OCI-LY3 (cell line): Measurements from ENCODE around the gene HELT.

Experiments
- H2AFZ ChIP-seq: fragments of 200-600, 300-600 bp; shearing (Covaris generic); 2 replicates; pipeline ENCODE4 v1.6.0; 2014; ENCODE audit warnings: antibody characterized with exemption, low read depth, low read length
- H3K27ac ChIP-seq: fragments of 200-600, 300-600 bp; sonication (generic); 2 replicates; pipeline ENCODE4 v1.5.1; 2014; ENCODE audit warnings: mild to moderate bottlenecking, low read length, moderate library complexity, mixed read lengths
- H3K27me3 ChIP-seq: fragments of 200-600, 300-600 bp; sonication (generic); 2 replicates; pipeline ENCODE4 v1.6.1; 2014; ENCODE audit warnings: low read depth, low read length, mixed read lengths
- H3K36me3 ChIP-seq: fragments of 200-600, 300-600 bp; sonication (generic); replicated peaks from 2 replicates; pipeline ENCODE3; 2014; ENCODE audit warnings: low read depth, low read length, mixed read lengths
- H3K4me1 ChIP-seq: fragments of 300-600, 200-600 bp; sonication (generic); 2 replicates; pipeline ENCODE4 v1.6.1; 2014; ENCODE audit warnings: low read length, mixed read lengths
- H3K4me2 ChIP-seq: fragments of 200-600, 300-600 bp; sonication (generic); 2 replicates; pipeline ENCODE4 v1.6.1; 2014; ENCODE audit warnings: low read length, mixed read lengths
- H3K4me3 ChIP-seq: fragments of 300-600, 200-600 bp; sonication (generic); 2 replicates; pipeline ENCODE4 v1.5.1; 2014; ENCODE audit warnings: antibody characterized with exemption, mild to moderate bottlenecking, low read length, moderate library complexity
- H3K79me2 ChIP-seq: fragments of 300-600, 200-600 bp; shearing (Covaris generic); 2 replicates; pipeline ENCODE4 v1.6.1; 2014; ENCODE audit warnings: mild to moderate bottlenecking, low read length, mixed read lengths
- H3K9ac ChIP-seq: fragments of 300-600, 200-600 bp; shearing (Covaris generic); 2 replicates; pipeline ENCODE4 v1.6.0; 2014; ENCODE audit warnings: mild to moderate bottlenecking, low read length, moderate library complexity
- H3K9me3 ChIP-seq: fragments of 200-600, 300-600 bp; shearing (Covaris generic); 2 replicates; pipeline ENCODE4 v1.6.1; 2014; ENCODE audit warnings: low read length, mixed read lengths; ENCODE audit not compliant: insufficient read depth
- H4K20me1 ChIP-seq: fragments of 200-600, 300-600 bp; sonication (generic); 2 replicates; pipeline ENCODE4 v1.6.1; 2016; ENCODE audit warnings: low read length, mixed read lengths; ENCODE audit not compliant: insufficient read depth
- CTCF ChIP-seq: fragments of 200-600, 300-600 bp; sonication (generic); IDR thresholded peaks from 2 replicates; pipeline ENCODE4 v1.5.1; 2014; ENCODE audit warnings: antibody characterized with exemption, low read length, low read depth
- EZH2phosphoT487 ChIP-seq: fragments of 200-600 bp; shearing (Covaris generic); IDR thresholded peaks from 2 replicates; pipeline ENCODE4 v1.6.1; 2018; ENCODE audit warnings: antibody characterized with exemption, mixed run types, low read depth

Gene HELT

GRCh38 chr4:185028625-185029024, 10.3 kb downstream of the HELT start:
- Histone ChIP-seq H3K27me3 (no peaks in the 10 kb centered on the region), H3K4me3 (no peak overlapping the region)
- TF ChIP-seq EZH2phosphoT487 (no peak), CTCF (no peak)

GRCh38 chr4:185031611-185032010, 13.3 kb downstream of the HELT start:
- Histone ChIP-seq H3K27me3 (no peaks in the 10 kb centered on the region), H3K36me3 (no peaks in the 10 kb centered on the region), H4K20me1 (no peaks in the 10 kb centered on the region), H3K4me2 (no peak overlapping the region), H3K9me3 (no peaks in the 10 kb centered on the region), H3K9ac (no peak overlapping the region), H3K27ac (no peak overlapping the region), H2AFZ (no peak overlapping the region), H3K79me2 (no peaks in the 10 kb centered on the region), H3K4me1 (peaks cover 22% of the 10 kb centered on the region), H3K4me3 (no peak overlapping the region)
- no peak for TF ChIP-seq CTCF
- no peak for TF ChIP-seq EZH2phosphoT487

More at GRCh38 chr4:185028625-185029024, 10.3 kb downstream of the HELT start:
- no peak overlapping the region for H3K9ac ChIP-seq
- no peaks in the 10 kb centered on the region for H4K20me1 ChIP-seq
- peaks cover 2% of the 10 kb centered on the region for H3K4me1 ChIP-seq
- H3K27ac ChIP-seq = no peak overlapping the region
- no peaks in the 10 kb centered on the region for H3K9me3 ChIP-seq
- no peaks in the 10 kb centered on the region for H3K79me2 ChIP-seq
- H3K4me2 ChIP-seq = no peak overlapping the region
- H2AFZ ChIP-seq = no peak overlapping the region
- no peaks in the 10 kb centered on the region for H3K36me3 ChIP-seq

GRCh38 chr4:185033072-185033471, 14.8 kb downstream of the HELT start:
- Histone ChIP-seq H2AFZ (no peak overlapping the region), H3K79me2 (no peaks in the 10 kb centered on the region), H3K27me3 (no peaks in the 10 kb centered on the region), H4K20me1 (no peaks in the 10 kb centered on the region), H3K27ac (no peak overlapping the region), H3K9ac (no peak overlapping the region), H3K4me2 (no peak overlapping the region), H3K36me3 (no peaks in the 10 kb centered on the region), H3K4me1 (peaks cover 23% of the 10 kb centered on the region), H3K9me3 (no peaks in the 10 kb centered on the region), H3K4me3 (no peak overlapping the region)
- no peak for TF ChIP-seq CTCF
- no peak for TF ChIP-seq EZH2phosphoT487

- H3K79me2 ChIP-seq = no peaks in the 10 kb centered on the region
- no peak overlapping the region for H2AFZ ChIP-seq
- H3K36me3 ChIP-seq = no peaks in the 10 kb centered on the region
- H3K4me3 ChIP-seq = no peak overlapping the region
- no peak overlapping the region for H3K27ac ChIP-seq
- TF ChIP-seq CTCF = no peak
- TF ChIP-seq EZH2phosphoT487 = no peak
- no peak overlapping the region for H3K9ac ChIP-seq
- H3K9me3 ChIP-seq = no peaks in the 10 kb centered on the region
- peaks cover 23% of the 10 kb centered on the region for H3K4me1 ChIP-seq
- no peaks in the 10 kb centered on the region for H3K27me3 ChIP-seq
- H3K4me2 ChIP-seq = 0 out of 2 replicates have a peak overlapping the region, but pooled peaks have one; percentile 7
- no peaks in the 10 kb centered on the region for H4K20me1 ChIP-seq
These were observed 15.7 kb downstream of the HELT start for GRCh38 chr4:185033950-185034349.
